Measurements from ENCODE around the gene MYO1G.

- TF ChIP-seq CTCF (conservative IDR thresholded peaks at IDR 0.05; ENCODE audit: low read depth, low read length) (no peak), EZH2phosphoT487 (IDR thresholded peaks at IDR 0.05; ENCODE audit: borderline replicate concordance, low read length) (no peak), EZH2 (IDR thresholded peaks at IDR 0.05; ENCODE audit: low read length, unreplicated experiment) (no peak)
These were observed at the start of gene MYO1G for GRCh38 chr7:44978511-44979366.
